GM12874 (cell line): Measurements from ENCODE around the gene ARGFX.

ENCODE experiments used
- TF ChIP-seq, protein P1 (sequence below): IDR thresholded peaks from 2 replicates; pipeline ENCODE4 v1.5.1; 2011; ENCODE audit warnings: low read depth, mild to moderate bottlenecking, control low read depth, low read length, moderate library complexity; ENCODE audit not compliant: insufficient read depth

Gene ARGFX

GRCh38 chr3:121567649-121568048, at the start of gene ARGFX:
Gene ARGFX, plus strand, starts transcription at chr3:121567949. Its CDS starts 2,765 bp downstream, at chr3:121570714.
- TF ChIP-seq, protein P1, sequence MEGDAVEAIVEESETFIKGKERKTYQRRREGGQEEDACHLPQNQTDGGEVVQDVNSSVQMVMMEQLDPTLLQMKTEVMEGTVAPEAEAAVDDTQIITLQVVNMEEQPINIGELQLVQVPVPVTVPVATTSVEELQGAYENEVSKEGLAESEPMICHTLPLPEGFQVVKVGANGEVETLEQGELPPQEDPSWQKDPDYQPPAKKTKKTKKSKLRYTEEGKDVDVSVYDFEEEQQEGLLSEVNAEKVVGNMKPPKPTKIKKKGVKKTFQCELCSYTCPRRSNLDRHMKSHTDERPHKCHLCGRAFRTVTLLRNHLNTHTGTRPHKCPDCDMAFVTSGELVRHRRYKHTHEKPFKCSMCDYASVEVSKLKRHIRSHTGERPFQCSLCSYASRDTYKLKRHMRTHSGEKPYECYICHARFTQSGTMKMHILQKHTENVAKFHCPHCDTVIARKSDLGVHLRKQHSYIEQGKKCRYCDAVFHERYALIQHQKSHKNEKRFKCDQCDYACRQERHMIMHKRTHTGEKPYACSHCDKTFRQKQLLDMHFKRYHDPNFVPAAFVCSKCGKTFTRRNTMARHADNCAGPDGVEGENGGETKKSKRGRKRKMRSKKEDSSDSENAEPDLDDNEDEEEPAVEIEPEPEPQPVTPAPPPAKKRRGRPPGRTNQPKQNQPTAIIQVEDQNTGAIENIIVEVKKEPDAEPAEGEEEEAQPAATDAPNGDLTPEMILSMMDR, result no peak

- TF ChIP-seq, protein P1, result no peak
These were observed 49.6 kb upstream of the ARGFX start for GRCh38 chr3:121517953-121518655.

DNA sequence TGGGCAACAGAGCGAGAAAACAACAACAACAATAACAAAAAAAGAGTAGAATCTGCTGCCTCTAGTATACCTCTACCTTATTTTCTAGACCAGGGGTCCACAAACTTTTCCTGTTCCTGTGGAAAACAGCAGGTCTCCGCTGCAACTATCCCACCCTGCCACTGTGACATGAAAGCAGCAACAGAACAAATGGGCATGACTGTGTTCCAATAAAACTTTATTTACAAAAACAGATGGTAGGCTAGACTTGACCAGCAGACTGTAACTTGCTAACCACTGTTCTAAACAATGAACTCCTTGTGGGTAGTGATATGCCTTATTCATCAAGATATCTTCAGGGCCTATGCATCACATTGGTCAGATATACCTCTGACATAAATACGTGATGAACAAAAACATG, 47.2 kb upstream of the ARGFX start:
- TF ChIP-seq, protein P1, result no peak

GRCh38 chr3:121529308-121529707, 38.4 kb upstream of the ARGFX start:
- TF ChIP-seq, protein P1, result peak; percentile 26; the same call in 1 of the 2 replicates

GRCh38 chr3:121531269-121531668, 36.5 kb upstream of the ARGFX start:
- TF ChIP-seq, protein P1, result no peak

- TF ChIP-seq, protein P1, result no peak
These were observed 24.8 kb upstream of the ARGFX start for GRCh38 chr3:121542924-121543323.

DNA sequence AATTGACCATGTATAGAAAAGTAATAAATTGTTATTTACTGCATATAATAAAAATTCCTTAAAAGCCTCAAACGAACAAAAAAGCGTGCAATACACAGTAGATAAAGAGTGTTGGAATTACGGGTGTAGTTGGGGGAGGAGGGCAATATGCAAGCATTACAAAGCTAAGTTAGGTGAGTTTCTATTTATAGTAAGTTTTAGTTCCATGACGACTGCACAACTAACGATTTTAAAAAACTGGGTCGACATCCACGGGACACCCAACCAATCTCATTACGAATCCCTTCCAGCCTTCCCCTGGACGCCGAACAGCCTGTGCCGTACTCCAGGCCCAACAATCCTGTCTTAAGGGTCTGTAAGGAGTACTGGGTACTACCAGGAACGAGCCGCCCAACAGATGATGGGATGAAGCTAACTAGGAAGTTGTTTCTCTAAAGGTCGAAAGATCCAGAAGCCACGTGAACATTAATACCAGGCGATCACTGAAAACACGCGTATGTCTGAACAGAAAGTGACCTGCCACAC, 22.6 kb upstream of the ARGFX start:
- TF ChIP-seq, protein P1, result no peak
